T-cell (primary cell): ENCODE results near the gene ZNF84. TPM values are rescaled to one million over a fixed set of nuclear protein-coding genes. Genes with fewer than 3 reads are reported as not detected.
A peak's percentile ranks its signal among the peaks of the same experiment; 100 is the strongest.

Experiments used
- ATAC-seq, 4 experiments: fragments of 200-7000 bp in 3 of 4; fragments of 150-1000 bp in 1 of 4; cut with Tn5 transposase; replicated peaks in 1 of 4; 1 replicate in 3 of 4; 2 replicates in 1 of 4; pipeline ENCODE4 v1.10.0; 2021; ENCODE audit warnings: moderate library complexity in 3 of 4, mild to moderate bottlenecking in 2 of 4, moderate number of reproducible peaks in 1 of 4
- CTCF ChIA-PET, 2 donors: fragments of 300-600 bp; sonication (Branson Sonifier 250); formaldehyde crosslinking; loops; one replicate each; lab custom pipeline; 2022; ENCODE audit warnings: antibody characterized with exemption in 2 of 2; lab: Charles Lee
- POLR2A ChIA-PET, 2 donors: fragments of 300-600 bp; sonication (Branson Sonifier 250); formaldehyde crosslinking; loops; one replicate each; lab custom pipeline; 2022; ENCODE audit warnings: antibody characterized with exemption in 2 of 2; lab: Charles Lee
- DNase-seq, 35 experiments: peaks; one replicate each; pipeline versions ENCODE4 v3.0.0 to v3.0.0-alpha.2; 2013 to 2023
- H3K27ac ChIP-seq: one replicate; pipeline ENCODE4 v1.5.1; 2013; ENCODE audit warnings: low read length
- H3K27me3 ChIP-seq, 2 experiments: replicated peaks in 1 of 2; 1 replicate in 1 of 2; 2 replicates in 1 of 2; pipeline versions ENCODE4 v1.6.1 to v1.7.0; 2013; ENCODE audit warnings: low read length in 1 of 2, mixed read lengths in 1 of 2; ENCODE audit not compliant: control insufficient read depth in 2 of 2, insufficient read depth in 2 of 2; ENCODE audit errors: extremely low read depth in 1 of 2
- H3K36me3 ChIP-seq, 2 donors: 1 replicate in 1 of 2; 2 replicates in 1 of 2; pipeline versions ENCODE4 v1.6.1 to v1.7.0; 2013; ENCODE audit warnings: low read length in 1 of 2; ENCODE audit not compliant: control insufficient read depth in 2 of 2, insufficient read depth in 1 of 2; ENCODE audit errors: extremely low read depth in 1 of 2
- H3K4me1 ChIP-seq, 2 experiments: 1 replicate in 1 of 2; 2 replicates in 1 of 2; pipeline versions ENCODE4 v1.6.1 to v1.7.0; 2013; ENCODE audit warnings: low read length in 2 of 2, mixed read lengths in 1 of 2; ENCODE audit not compliant: insufficient read depth in 2 of 2, control insufficient read depth in 1 of 2; ENCODE audit errors: extremely low read depth in 1 of 2
- H3K4me3 ChIP-seq, 2 donors: 1 replicate in 1 of 2; 2 replicates in 1 of 2; pipeline versions ENCODE4 v1.5.1 to v1.7.0; 2013; ENCODE audit warnings: mild to moderate bottlenecking in 2 of 2, low read length in 1 of 2, moderate library complexity in 1 of 2; ENCODE audit not compliant: control insufficient read depth in 1 of 2; ENCODE audit errors: extremely low read depth in 1 of 2
- H3K9me3 ChIP-seq: 2 replicates; pipeline ENCODE4 v1.7.0; 2013
- H3K27ac Mint-ChIP-seq, 2 donors: one replicate each; pipeline ENCODE4 v1.8.0; 2020 to 2021; ENCODE audit warnings: mild to moderate bottlenecking in 2 of 2, mixed read lengths in 2 of 2
- H3K27me3 Mint-ChIP-seq, 2 donors: one replicate each; pipeline ENCODE4 v1.8.0; 2021 to 2022; ENCODE audit warnings: mixed read lengths in 2 of 2
- H3K36me3 Mint-ChIP-seq: one replicate; pipeline ENCODE4 v1.8.0; 2021; ENCODE audit warnings: mixed read lengths
- H3K4me1 Mint-ChIP-seq, 3 donors: one replicate each; pipeline ENCODE4 v1.8.0; 2020 to 2022; ENCODE audit warnings: mixed read lengths in 3 of 3, mild to moderate bottlenecking in 1 of 3
- H3K4me3 Mint-ChIP-seq, 3 donors: one replicate each; pipeline ENCODE4 v1.8.0; 2020 to 2022; ENCODE audit warnings: mild to moderate bottlenecking in 3 of 3, mixed read lengths in 3 of 3, moderate library complexity in 3 of 3
- H3K9me3 Mint-ChIP-seq, 3 donors: one replicate each; pipeline ENCODE4 v1.8.0; 2020 to 2022; ENCODE audit warnings: mixed read lengths in 3 of 3
- WGBS: methylation state at CpG from one replicate; pipeline ENCODE4 v1.1.5; 2013; ENCODE audit warnings: missing lambda C conversion rate; ENCODE audit not compliant: insufficient coverage; 5-methylcytosine and 5-hydroxymethylcytosine counted together
- total RNA-seq, 35 experiments: library from RNA in 6 of 35; stranded (reverse) in 6 of 35; fragments of 120-200 nt in 1 of 35; gene quantifications; one replicate each; pipeline versions ENCODE4 v1.2.1 to v1.2.4 and lab custom pipeline; 2013 to 2026

ZNF84 gene
- total RNA-seq, 5 donors from 2014 or later (not counting 1 experiment from before 2014, with no cell fraction given) = 26.6 to 38.9 (median 35.9) TPM

- CTCF ChIA-PET = interaction anchor here (0.7 to 1.5 kb wide), 3 partner anchors 42 to 91 kb away, joined by 4 to 6 read pairs (median 5); no protein-coding TSS in a partner anchor
- Mint-ChIP-seq H3K27me3 (peaks cover 3 to 8% of the 10 kb centered on the region in 2 donors), H3K27ac (peak overlapping the region; percentile 97 to 98), H3K4me3 (peak overlapping the region; percentile 92 to 96 (median 93)), H3K4me1 (peaks cover 12 to 25% (median 22%) of the 10 kb centered on the region in 3 donors), H3K9me3 (peaks cover 17 to 49% (median 39%) of the 10 kb centered on the region in 3 donors), H3K36me3 (peaks cover 51% of the 10 kb centered on the region)
- peaks cover 7% of the 10 kb centered on the region in 2 experiments for H3K4me1 ChIP-seq
- peak overlapping the region; percentile 54 to 67 for H3K4me3 ChIP-seq
- POLR2A ChIA-PET = interaction anchor here (0.6 to 2.4 kb wide), 3 partner anchors 8 to 85 kb away, joined by 3 to 8 read pairs (median 5); no protein-coding TSS in a partner anchor
- peaks cover 9 to 21% of the 10 kb centered on the region in 2 donors for H3K36me3 ChIP-seq
- WGBS = no CpG with 5 or more reads among the region's 4 CpGs
- H3K27me3 ChIP-seq = peaks cover 0 to 3% of the 10 kb centered on the region in 2 experiments
- H3K27ac ChIP-seq = peak overlapping the region; percentile 76
- ATAC-seq (no peak), DNase-seq (no peak)
- peaks cover 25% of the 10 kb centered on the region for H3K9me3 ChIP-seq
These were observed 905 bp downstream of the ZNF84 start for GRCh38 chr12:133038118-133038709.

DNA sequence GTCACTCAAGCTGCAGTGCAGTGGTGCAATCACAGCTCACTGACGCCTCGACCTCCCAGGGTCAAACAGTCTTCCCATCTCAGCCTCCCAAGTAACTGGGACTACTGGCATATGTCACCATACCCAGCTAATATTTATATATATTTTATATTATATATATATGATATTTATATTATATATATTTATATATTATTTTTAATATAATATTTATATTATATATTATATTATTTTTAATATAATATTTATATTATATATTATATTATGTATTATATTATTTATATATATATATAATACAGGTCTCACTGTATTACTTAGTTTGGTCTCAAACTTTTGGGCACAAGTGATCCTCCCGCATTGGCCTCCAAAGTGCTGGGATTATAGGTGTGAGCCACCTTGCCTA, 9.4 kb downstream of the ZNF84 start:
- DNase-seq (no peak), ATAC-seq (no peak)
- no CpG with 5 or more reads among the region's 3 CpGs for WGBS
- Mint-ChIP-seq H3K27me3 (no peaks in the 10 kb centered on the region), H3K27ac (no peak overlapping the region), H3K36me3 (peaks cover 94% of the 10 kb centered on the region), H3K9me3 (peaks cover 24 to 65% (median 65%) of the 10 kb centered on the region in 3 donors), H3K4me3 (no peak overlapping the region), H3K4me1 (no peaks in the 10 kb centered on the region)
- Histone ChIP-seq H3K4me3 (no peak overlapping the region), H3K27ac (no peak overlapping the region), H3K4me1 (no peaks in the 10 kb centered on the region), H3K9me3 (peaks cover 29% of the 10 kb centered on the region), H3K36me3 (peaks cover 31 to 80% of the 10 kb centered on the region in 2 donors), H3K27me3 (no peaks in the 10 kb centered on the region)
- POLR2A ChIA-PET = interaction anchor here in 1 of 2 donors (0.6 kb wide), 2 partner anchors 11 to 15 kb away, joined by 5 read pairs; no protein-coding TSS in a partner anchor
- CTCF ChIA-PET = no interaction called here

GRCh38 chr12:133057446-133057845, 20.1 kb downstream of the ZNF84 start:
- no CpG with 5 or more reads among the region's 5 CpGs for WGBS
- DNase-seq (no peak), ATAC-seq (no peak)
- Mint-ChIP-seq H3K27ac (no peak overlapping the region), H3K9me3 (peaks cover 16 to 54% (median 40%) of the 10 kb centered on the region in 3 donors), H3K27me3 (no peaks in the 10 kb centered on the region), H3K4me3 (peak overlapping the region in 1 of 3 donors; percentile 55), H3K36me3 (peaks cover 55% of the 10 kb centered on the region), H3K4me1 (peaks cover 0 to 4% (median 0%) of the 10 kb centered on the region in 3 donors)
- H3K27me3 ChIP-seq = no peaks in the 10 kb centered on the region
- peaks cover 52% of the 10 kb centered on the region for H3K9me3 ChIP-seq
- no peak overlapping the region for H3K27ac ChIP-seq
- CTCF ChIA-PET = interaction anchor here in 1 of 2 donors (0.6 kb wide), 1 partner anchor 226 kb away, joined by 4 read pairs; no protein-coding TSS in a partner anchor
- POLR2A ChIA-PET = interaction anchor here in 1 of 2 donors (0.5 kb wide), 1 partner anchor 11 kb away, joined by 5 read pairs; no protein-coding TSS in a partner anchor
- H3K4me1 ChIP-seq = no peaks in the 10 kb centered on the region
- peaks cover 7 to 19% of the 10 kb centered on the region in 2 donors for H3K36me3 ChIP-seq
- peak overlapping the region in 1 of 2 donors; percentile 33 for H3K4me3 ChIP-seq

GRCh38 chr12:133058203-133059113, 21.1 kb downstream of the ZNF84 start:
- POLR2A ChIA-PET = no interaction called here
- Mint-ChIP-seq H3K27me3 (no peaks in the 10 kb centered on the region), H3K4me3 (peak overlapping the region in 1 of 3 donors; percentile 55), H3K9me3 (peaks cover 17 to 54% (median 41%) of the 10 kb centered on the region in 3 donors), H3K4me1 (peaks cover 0 to 4% (median 0%) of the 10 kb centered on the region in 3 donors), H3K36me3 (peaks cover 54% of the 10 kb centered on the region), H3K27ac (no peak overlapping the region)
- Histone ChIP-seq H3K4me3 (no peak overlapping the region), H3K4me1 (no peaks in the 10 kb centered on the region), H3K27ac (no peak overlapping the region), H3K27me3 (no peaks in the 10 kb centered on the region), H3K9me3 (peaks cover 53% of the 10 kb centered on the region), H3K36me3 (peaks cover 3 to 10% of the 10 kb centered on the region in 2 donors)
- no peak for ATAC-seq
- CTCF ChIA-PET = interaction anchor here (0.6 to 0.8 kb wide), 2 partner anchors 227 to 1347 kb away, joined by 4 read pairs; partner anchors contain the start of gene SFSWAP (in 1 of the 2)
- peak in 1 of 35 experiments; percentile 11 for DNase-seq
- 83% methylated on average over 2 of the region's 8 CpGs for WGBS

- POLR2A ChIA-PET = interaction anchor here in 1 of 2 donors (0.6 kb wide), 1 partner anchor 48 kb away, joined by 3 read pairs; no protein-coding TSS in a partner anchor
- no peak for DNase-seq
- Histone ChIP-seq H3K4me1 (no peaks in the 10 kb centered on the region), H3K36me3 (no peaks in the 10 kb centered on the region), H3K27me3 (no peaks in the 10 kb centered on the region), H3K9me3 (peaks cover 47% of the 10 kb centered on the region), H3K4me3 (no peak overlapping the region), H3K27ac (no peak overlapping the region)
- Mint-ChIP-seq H3K36me3 (peaks cover 33% of the 10 kb centered on the region), H3K27ac (no peak overlapping the region), H3K4me1 (peaks cover 0 to 4% (median 0%) of the 10 kb centered on the region in 3 donors), H3K9me3 (peaks cover 20 to 59% (median 51%) of the 10 kb centered on the region in 3 donors), H3K27me3 (no peaks in the 10 kb centered on the region), H3K4me3 (no peak overlapping the region)
- WGBS = no CpG with 5 or more reads among the region's 1 CpG
- CTCF ChIA-PET = no interaction called here
- ATAC-seq = no peak
These were observed 24.6 kb downstream of the ZNF84 start for GRCh38 chr12:133061954-133062353.
